NCI-H510A treated with DMSO at 0.1 percent for 48 hours (cell line): ENCODE results near the gene CEP170B.
"Not testable (repeated sequence)": the region's sequence is repeated elsewhere in the genome, so short reads cannot be mapped to it uniquely, and the experiment has no call there.

ENCODE experiments used
- DNase-seq: peaks from one replicate; lab custom pipeline; 2025; lab: John Stamatoyannopoulos, UW

Gene CEP170B

GRCh38 chr14:104844306-104845032 lies 20.6 kb upstream of the CEP170B start:
- DNase-seq = no peak

- DNase-seq = no peak
These were observed 19.9 kb upstream of the CEP170B start for GRCh38 chr14:104845033-104845666.

GRCh38 chr14:104845834-104846441 lies 19.1 kb upstream of the CEP170B start:
- DNase-seq = no peak

- DNase-seq = no peak
These were observed 12.8 kb upstream of the CEP170B start for GRCh38 chr14:104852280-104852663.

- DNase-seq = no peak
These were observed 9.5 kb upstream of the CEP170B start for GRCh38 chr14:104855532-104856090.

- DNase-seq = no peak
These were observed 8.8 kb upstream of the CEP170B start for GRCh38 chr14:104856157-104856868.

GRCh38 chr14:104856869-104857860 lies 7.9 kb upstream of the CEP170B start:
- no peak for DNase-seq

GRCh38 chr14:104857931-104858330 lies 7.1 kb upstream of the CEP170B start:
- DNase-seq = not testable (repeated sequence)

GRCh38 chr14:104858811-104859426 lies 6.1 kb upstream of the CEP170B start:
- DNase-seq = no peak

GRCh38 chr14:104859900-104860299 lies 5.2 kb upstream of the CEP170B start:
- DNase-seq = no peak

- DNase-seq = no peak
These were observed 4.7 kb upstream of the CEP170B start for GRCh38 chr14:104860414-104860813.

GRCh38 chr14:104863131-104863862 lies 1.8 kb upstream of the CEP170B start:
- DNase-seq = no peak

GRCh38 chr14:104863923-104864266 lies 1.2 kb upstream of the CEP170B start:
- no peak for DNase-seq

- peak; percentile 84 for DNase-seq
These were observed 594 bp upstream of the CEP170B start for GRCh38 chr14:104864267-104865080.

- peak; percentile 37 for DNase-seq
These were observed 768 bp downstream of the CEP170B start for GRCh38 chr14:104865631-104866441.

GRCh38 chr14:104866451-104867370 lies 1.6 kb downstream of the CEP170B start:
- no peak for DNase-seq

- DNase-seq = no peak
These were observed 2.4 kb downstream of the CEP170B start for GRCh38 chr14:104867371-104868059.
